NCI-H2029 (cell line): ENCODE measurements around the gene KRT27.
"Not testable (repeated sequence)": the region's sequence is repeated elsewhere in the genome, so short reads cannot be mapped to it uniquely, and the experiment has no call there.

Experiments used
- DNase-seq: peaks from one replicate; lab custom pipeline; 2025; lab: John Stamatoyannopoulos, UW

KRT27 gene

DNA sequence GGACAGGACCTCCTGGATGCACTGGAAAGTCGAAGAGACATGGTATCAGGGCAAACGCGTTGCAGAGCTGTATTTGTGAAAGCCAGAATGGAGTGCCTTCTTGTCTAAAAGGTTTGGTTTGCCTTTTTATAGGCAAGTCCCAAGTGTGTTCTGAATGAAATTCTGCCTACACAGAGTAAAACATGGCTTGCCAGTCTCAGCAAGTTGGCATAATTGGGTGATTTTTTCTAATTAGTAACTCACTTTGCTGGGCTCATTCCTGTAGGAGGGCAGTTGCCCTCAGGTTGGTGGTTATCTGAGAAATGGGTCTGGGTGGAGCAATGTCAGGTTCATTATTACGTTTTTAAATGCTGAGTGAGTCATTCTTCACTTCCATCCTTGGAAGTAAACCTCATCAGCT is 27.1 kb downstream of the KRT27 start, which contains the start of gene KRT25:
TSS of gene KRT25 (minus strand) at position 101 of the 400 bp plus-strand sequence. CDS start at position 41, 60 bp downstream.
- DNase-seq, result no peak

DNA sequence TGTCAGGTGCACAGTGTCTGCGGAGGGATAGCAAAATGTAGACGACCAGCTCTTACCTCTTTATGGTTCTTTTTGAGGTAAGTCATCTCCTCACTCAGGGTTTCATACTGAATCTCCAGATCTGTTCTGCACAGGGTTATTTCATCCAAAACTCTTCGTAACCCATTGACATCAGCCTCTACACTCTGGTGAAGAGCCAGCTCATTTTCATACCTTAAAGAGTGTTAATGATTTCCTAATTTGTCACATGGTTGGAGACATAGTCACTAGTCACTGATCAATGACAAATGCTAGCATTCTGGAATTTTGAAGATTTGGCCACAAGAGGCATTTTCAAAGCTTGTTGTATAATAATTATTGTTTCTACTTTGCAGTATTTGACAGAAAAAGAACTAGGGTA is 28.5 kb downstream of the KRT27 start:
- no peak for DNase-seq

DNA sequence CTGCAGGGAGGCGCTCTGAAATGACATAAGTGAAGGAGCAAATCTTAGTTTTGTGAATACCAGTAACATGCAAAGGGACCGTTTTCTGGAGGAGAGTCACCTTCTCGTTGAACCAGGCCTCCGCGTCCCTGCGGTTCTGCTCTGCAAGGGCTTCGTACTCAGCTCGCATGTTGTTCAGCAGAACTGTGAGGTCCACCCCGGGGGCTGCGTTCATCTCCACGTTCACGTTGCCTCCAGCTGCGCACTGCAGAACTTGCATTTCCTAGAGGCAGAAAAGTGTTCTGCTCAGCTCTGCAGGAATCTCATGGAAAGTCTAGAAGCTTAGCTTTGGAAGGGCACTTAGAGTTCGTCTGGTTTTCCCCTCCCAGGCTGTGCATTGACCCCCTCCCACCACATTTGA is 31.3 kb downstream of the KRT27 start:
- DNase-seq, result no peak

DNA sequence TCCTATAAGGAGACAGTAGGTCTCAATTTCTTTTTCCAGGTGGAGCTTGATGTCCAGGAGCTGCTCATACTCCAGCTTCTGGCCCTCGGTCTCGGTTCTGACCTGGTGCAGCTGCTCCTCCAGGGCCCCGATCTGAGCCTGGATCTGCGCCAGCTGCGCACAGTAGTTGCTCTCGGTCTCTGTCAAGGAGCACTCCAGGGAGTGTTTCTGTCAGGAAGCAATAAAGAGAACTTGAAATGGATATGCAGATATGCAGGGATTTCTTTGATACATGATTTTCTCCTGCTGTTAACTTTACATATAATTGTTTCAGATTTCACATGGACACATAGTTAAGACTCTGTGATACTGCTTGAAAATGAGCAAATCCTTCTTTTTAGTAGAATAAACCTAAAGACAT is 32.0 kb downstream of the KRT27 start:
- no peak for DNase-seq

DNA sequence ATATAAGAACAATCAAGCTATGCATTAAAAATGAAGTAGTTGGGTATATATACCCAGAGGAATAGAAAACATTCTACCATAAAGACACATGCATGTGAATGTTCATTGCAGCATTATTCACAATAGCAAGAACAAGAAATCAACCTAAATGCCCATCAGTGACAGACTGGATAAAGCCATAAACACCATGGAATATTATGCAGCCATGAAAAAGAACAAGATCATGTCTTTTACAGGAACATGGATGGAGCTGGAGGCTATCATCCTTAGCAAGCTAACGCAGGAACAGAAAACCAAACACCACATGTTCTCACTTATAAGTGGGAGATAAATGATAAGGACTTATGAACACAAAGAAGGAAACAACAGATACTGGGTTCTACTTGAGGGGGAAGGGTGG is 33.7 kb downstream of the KRT27 start:
- DNase-seq, result not testable (repeated sequence)

DNA sequence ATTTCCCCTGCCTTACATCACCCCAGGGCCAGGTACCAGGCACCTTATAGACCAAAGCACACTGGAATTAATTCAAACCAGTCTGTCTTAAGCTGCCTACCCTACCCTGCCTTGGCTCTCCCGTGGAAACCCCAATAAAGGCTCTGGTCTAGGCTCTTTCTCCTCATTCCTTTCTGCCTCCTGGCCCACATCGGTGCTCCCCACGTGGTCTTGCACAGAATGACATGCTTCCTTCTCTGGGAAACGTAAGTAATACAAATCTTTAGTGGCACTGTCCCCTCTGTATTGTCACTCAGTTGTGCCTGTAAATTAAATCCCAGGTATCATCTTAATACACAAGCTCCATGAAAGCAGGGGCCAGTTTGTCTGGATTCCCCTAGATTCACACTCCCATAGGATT is 43.8 kb downstream of the KRT27 start:
- no peak for DNase-seq

DNA sequence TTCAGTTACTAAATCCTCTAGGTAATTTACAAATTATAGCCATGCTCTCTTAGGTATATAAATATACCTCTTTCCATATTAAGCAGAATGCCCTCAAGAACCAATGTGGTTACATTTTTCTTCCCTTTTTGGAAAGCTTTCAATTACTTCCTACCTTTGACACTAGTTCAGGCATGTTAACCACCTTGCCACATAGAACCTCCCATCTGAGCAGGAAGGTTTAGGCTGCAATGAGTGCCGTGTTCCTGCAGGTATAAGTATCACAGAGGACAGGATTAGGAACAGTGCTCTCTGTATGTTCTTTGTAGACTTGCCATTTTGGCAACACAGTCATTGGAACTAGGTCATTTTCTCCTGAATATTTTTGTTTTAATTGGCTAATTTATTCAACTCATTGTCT is 47.3 kb downstream of the KRT27 start:
- DNase-seq, result no peak

DNA sequence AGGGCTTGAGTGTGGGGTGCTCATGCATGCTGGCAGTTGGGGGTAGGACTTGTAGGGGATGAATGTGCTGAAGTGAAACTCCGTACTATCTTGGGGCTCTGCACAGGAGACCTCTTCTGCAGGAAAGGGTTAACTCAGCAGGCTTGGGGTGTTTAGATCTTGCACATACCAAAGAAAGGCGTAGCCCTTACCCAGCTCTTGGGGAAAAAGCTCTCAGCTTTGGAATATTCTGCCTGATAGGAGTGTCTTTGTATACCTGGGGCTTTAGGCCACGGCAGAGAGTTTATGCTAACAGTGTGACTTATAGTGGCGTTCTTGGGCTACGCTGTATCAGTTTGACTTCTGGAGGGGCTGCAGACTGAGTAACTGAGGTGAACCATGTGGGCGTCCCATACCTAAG is 48.3 kb downstream of the KRT27 start:
- no peak for DNase-seq

DNA sequence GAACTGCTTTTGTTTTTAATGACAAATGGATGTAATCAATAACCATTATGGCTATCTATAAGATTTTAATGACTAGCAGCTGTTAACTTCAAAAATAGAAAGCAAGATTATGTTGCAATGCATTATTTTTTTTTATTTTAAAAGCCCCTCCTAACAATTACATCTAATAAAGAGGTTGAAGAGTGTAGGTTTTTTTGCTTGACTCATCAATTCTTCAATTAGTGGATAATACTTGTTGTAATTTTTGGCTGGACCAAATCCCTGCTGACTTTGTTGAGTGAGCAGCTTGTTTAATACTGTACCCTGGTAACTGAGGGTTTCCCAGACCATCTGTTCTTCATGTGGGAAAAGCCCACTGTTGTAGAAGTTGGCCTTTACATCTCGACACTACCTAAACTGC is 51.4 kb downstream of the KRT27 start:
- DNase-seq, result no peak

DNA sequence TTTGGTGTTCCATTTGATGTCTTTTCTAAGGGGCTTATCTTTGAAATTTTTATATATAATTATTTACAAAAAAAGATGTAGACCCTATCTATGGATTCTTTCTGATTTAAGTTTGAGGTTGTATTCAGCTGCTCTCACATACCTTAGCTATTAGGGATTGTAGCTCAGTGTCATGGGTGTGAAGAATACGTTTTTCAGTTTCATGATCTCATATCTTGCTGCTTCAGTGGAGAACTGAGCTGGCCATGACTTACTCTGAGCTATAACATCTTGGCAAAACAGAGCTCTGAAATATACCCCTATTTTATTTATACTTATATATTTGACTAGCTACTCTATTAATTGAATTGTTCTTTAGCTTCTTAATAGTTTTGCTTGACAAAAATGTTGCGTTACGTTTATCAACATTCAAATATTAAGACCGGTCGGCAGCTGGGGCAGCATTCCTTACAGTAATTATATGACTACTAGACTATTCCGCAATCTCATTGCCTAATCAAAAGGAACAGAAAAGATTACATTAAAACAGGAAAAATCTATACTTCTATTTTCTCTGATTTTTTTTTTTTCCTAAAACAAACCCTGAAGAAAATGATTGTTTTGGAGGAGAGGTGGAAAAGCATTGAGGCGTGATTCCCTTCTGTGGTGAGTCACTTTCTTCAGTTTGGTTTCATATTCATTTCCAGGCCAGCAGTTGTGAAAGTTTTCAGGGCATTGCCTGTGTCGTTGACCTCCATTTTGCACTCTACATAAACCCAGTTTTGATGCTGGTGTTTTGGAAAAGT is 54.7 kb downstream of the KRT27 start:
- DNase-seq, result no peak

DNA sequence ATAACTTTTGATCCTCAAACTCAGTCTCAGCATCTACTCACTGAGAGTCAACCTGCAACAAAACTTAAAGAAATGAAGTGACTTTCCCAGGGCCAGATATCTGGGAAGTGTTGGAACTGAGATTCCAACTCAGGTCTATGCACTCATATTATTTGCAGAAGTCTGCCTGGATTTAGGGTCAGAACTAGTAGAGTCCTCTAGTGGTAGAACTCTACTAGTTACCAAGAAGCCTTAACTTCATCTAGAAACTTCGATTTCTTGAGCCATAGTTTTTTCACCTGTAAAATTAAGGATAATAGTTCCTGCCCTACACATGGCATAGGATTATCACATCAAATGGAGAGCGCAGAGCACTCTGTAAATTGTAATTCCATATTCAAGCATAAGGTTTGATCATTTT is 55.4 kb downstream of the KRT27 start:
- DNase-seq, result no peak
